Stimulated activated CD8-positive, alpha-beta memory T cell treated with anti-CD3 and anti-CD28 coated beads, Interleukin-7, amount 100 ng/mL, for 48 hours (primary cell): Measurements from ENCODE around the gene EFCAB14.
A peak's percentile ranks its signal among the peaks of the same experiment; 100 is the strongest.
"Not testable (repeated sequence)": the region's sequence is repeated elsewhere in the genome, so short reads cannot be mapped to it uniquely, and the experiment has no call there.

Experiments
- DNase-seq, 2 donors: peaks; one replicate each; pipeline ENCODE4 v3.0.0-alpha.2; 2020; ENCODE audit warnings: low read depth in 1 of 2; ENCODE audit errors: extremely low read depth in 1 of 2

The EFCAB14 gene

GRCh38 chr1:46687093-46687659 is 31.7 kb downstream of the EFCAB14 start:
- DNase-seq, result no peak

- no peak for DNase-seq
These were observed 32.7 kb downstream of the EFCAB14 start for GRCh38 chr1:46686255-46686654.

GRCh38 chr1:46684670-46685069 is 34.2 kb downstream of the EFCAB14 start:
- DNase-seq, result no peak

GRCh38 chr1:46682064-46682463 is 36.9 kb downstream of the EFCAB14 start:
- DNase-seq, result no peak

GRCh38 chr1:46681333-46682034 is 37.4 kb downstream of the EFCAB14 start:
- no peak for DNase-seq

GRCh38 chr1:46679789-46680573 is 38.9 kb downstream of the EFCAB14 start:
- no peak for DNase-seq

GRCh38 chr1:46677339-46677738 is 41.6 kb downstream of the EFCAB14 start:
- no peak for DNase-seq

GRCh38 chr1:46676531-46676930 is 42.4 kb downstream of the EFCAB14 start:
- DNase-seq, result no peak

- no peak for DNase-seq
These were observed 43.2 kb downstream of the EFCAB14 start for GRCh38 chr1:46675549-46676314.

GRCh38 chr1:46673749-46674182 is 45.1 kb downstream of the EFCAB14 start:
- DNase-seq, result no peak

GRCh38 chr1:46672696-46673095 is 46.2 kb downstream of the EFCAB14 start:
- no peak for DNase-seq

- DNase-seq, result no peak
These were observed 47.4 kb downstream of the EFCAB14 start, which contains the start of gene TEX38 for GRCh38 chr1:46671554-46671953. TEX38 (plus strand) TSS chr1:46671854; CDS start chr1:46671935, 81 bp downstream.

- no peak for DNase-seq
These were observed 48.8 kb downstream of the EFCAB14 start for GRCh38 chr1:46670134-46670533.

- peak; percentile 43 for DNase-seq
These were observed 50.8 kb downstream of the EFCAB14 start, which contains the start of gene ATPAF1 for GRCh38 chr1:46667782-46668760. ATPAF1 (minus strand) TSS chr1:46668364; CDS start chr1:46668322, 42 bp downstream.

GRCh38 chr1:46665983-46666382 is 52.9 kb downstream of the EFCAB14 start:
- DNase-seq, result no peak

- DNase-seq, result not testable (repeated sequence)
These were observed 56.0 kb downstream of the EFCAB14 start for GRCh38 chr1:46662919-46663318.

- DNase-seq, result not testable (repeated sequence)
These were observed 58.8 kb downstream of the EFCAB14 start for GRCh38 chr1:46660116-46660515.

- DNase-seq, result no peak
These were observed 59.5 kb downstream of the EFCAB14 start for GRCh38 chr1:46659307-46659870.

GRCh38 chr1:46657775-46658174 is 61.1 kb downstream of the EFCAB14 start:
- no peak for DNase-seq
